GM12878 (cell line): Measurements from ENCODE around the gene FAM184B. TPM values are rescaled to one million over a fixed set of nuclear protein-coding genes. Genes with fewer than 3 reads are reported as not detected.
A peak's percentile ranks its signal among the peaks of the same experiment; 100 is the strongest.

Source experiments
- BACH1 ChIP-seq: fragments of 450-650 bp; IDR thresholded peaks from 2 replicates; pipeline ENCODE4 v1.6.1; 2017; ENCODE audit warnings: mild to moderate bottlenecking, borderline replicate concordance
- BCL11A ChIP-seq: IDR thresholded peaks from 2 replicates; pipeline ENCODE4 v1.6.1; 2011; ENCODE audit warnings: low read depth, low read length
- BHLHE40 ChIP-seq, 2 experiments: fragments of 450-650 bp in 1 of 2; IDR thresholded peaks; 2 replicates each; pipeline ENCODE4 v1.6.1; 2011 to 2017; ENCODE audit warnings: low read depth in 2 of 2, borderline replicate concordance in 1 of 2, improper control_type of control experiment in 1 of 2, low read length in 1 of 2, mild to moderate bottlenecking in 1 of 2
- E2F4 ChIP-seq: IDR thresholded peaks from 2 replicates; pipeline ENCODE4 v1.6.1; 2012; ENCODE audit warnings: low read depth, low read length, improper control_type of control experiment
- EED ChIP-seq: sonication (generic); IDR thresholded peaks from 2 replicates; pipeline ENCODE4 v1.6.1; 2016; ENCODE audit warnings: antibody characterized with exemption, low read depth
- ETV6 ChIP-seq, 2 experiments: fragments of 450-650 bp in 1 of 2; IDR thresholded peaks in 1 of 2; conservative IDR thresholded peaks in 1 of 2; 2 replicates each; pipeline ENCODE4 v1.6.1; 2014; ENCODE audit warnings: antibody characterized with exemption in 1 of 2, borderline replicate concordance in 1 of 2, low read depth in 1 of 2, mild to moderate bottlenecking in 1 of 2, moderate library complexity in 1 of 2
- HDAC6 ChIP-seq: fragments of 200-600 bp; sonication (generic); IDR thresholded peaks from one replicate; pipeline ENCODE4 v1.8.0; 2017; ENCODE audit warnings: antibody characterized with exemption; ENCODE audit not compliant: unreplicated experiment
- IRF3 ChIP-seq: fragments of 450-650 bp; IDR thresholded peaks from 2 replicates; pipeline ENCODE4 v1.6.1; 2014; ENCODE audit warnings: mild to moderate bottlenecking
- IRF4 ChIP-seq: IDR thresholded peaks from 2 replicates; pipeline ENCODE4 v1.6.1; 2011; ENCODE audit warnings: low read depth, low read length
- JUNB ChIP-seq: IDR thresholded peaks from 2 replicates; pipeline ENCODE4 v1.6.1; 2016; ENCODE audit warnings: antibody characterized with exemption, mild to moderate bottlenecking
- MEF2B ChIP-seq: fragments of 450-650 bp; IDR thresholded peaks from 2 replicates; pipeline ENCODE4 v1.6.1; 2018; ENCODE audit warnings: mild to moderate bottlenecking, moderate library complexity; ENCODE audit not compliant: partially characterized antibody, poor library complexity, severe bottlenecking
- MYC ChIP-seq: IDR thresholded peaks from 2 replicates; pipeline ENCODE4 v1.6.1; 2011; ENCODE audit warnings: mild to moderate bottlenecking, low read length, moderate library complexity, inconsistent platforms; ENCODE audit not compliant: insufficient read depth, insufficient replicate concordance, insufficient read length, severe bottlenecking
- NFXL1 ChIP-seq: fragments of 450-650 bp; IDR thresholded peaks from 2 replicates; pipeline ENCODE4 v1.6.1; 2017; ENCODE audit warnings: antibody characterized with exemption, mild to moderate bottlenecking, borderline replicate concordance
- NKRF ChIP-seq: fragments of 450-650 bp; conservative IDR thresholded peaks from 2 replicates; pipeline ENCODE4 v1.6.1; 2017; ENCODE audit warnings: mild to moderate bottlenecking, moderate library complexity
- PML ChIP-seq: IDR thresholded peaks from 2 replicates; pipeline ENCODE4 v1.6.1; 2012; ENCODE audit warnings: low read length, inconsistent platforms
- POLR2A ChIP-seq: IDR thresholded peaks from 2 replicates; pipeline ENCODE4 v1.6.1; 2011; ENCODE audit warnings: low read depth, mild to moderate bottlenecking, low read length
- POU2F2 ChIP-seq: IDR thresholded peaks from 3 replicates; pipeline ENCODE4 v1.6.1; 2011; ENCODE audit warnings: low read depth, mild to moderate bottlenecking, low read length, borderline replicate concordance
- SMAD5 ChIP-seq: IDR thresholded peaks from 2 replicates; pipeline ENCODE4 v1.6.1; 2016; ENCODE audit warnings: antibody characterized with exemption, low read depth
- SPI1 ChIP-seq: IDR thresholded peaks from 2 replicates; pipeline ENCODE4 v1.6.1; 2011; ENCODE audit warnings: low read depth, mild to moderate bottlenecking, low read length, moderate library complexity, borderline replicate concordance; ENCODE audit not compliant: insufficient read depth
- TBL1XR1 ChIP-seq: IDR thresholded peaks from 2 replicates; pipeline ENCODE4 v1.6.1; 2012; ENCODE audit warnings: low read depth, low read length, improper control_type of control experiment
- ZNF592 ChIP-seq: fragments of 450-650 bp; IDR thresholded peaks from 2 replicates; pipeline ENCODE4 v1.6.1; 2017; ENCODE audit warnings: mild to moderate bottlenecking, moderate library complexity
- polyA plus RNA-seq, 11 experiments: library from polyadenylated mRNA; depleted of rRNA in 4 of 11; unstranded in 6 of 11; stranded (reverse) in 5 of 11; fragments of >200 nt; fragmentation: Nextera tagmentation in 4 of 11; fragmentation: Illumina TruSeq in 1 of 11; extraction: Ambion mirVana in 4 of 11; extraction: Trizol in 1 of 11; gene quantifications; 1 replicate in 1 of 11; 2 replicates in 10 of 11; pipeline versions ENCODE4 v1.2.1 to v1.2.3, GENCODE V29; 2011 to 2016; ENCODE audit warnings: inconsistent platforms in 2 of 11, missing spikeins in 2 of 11, low read depth in 1 of 11
- total RNA-seq, 4 experiments: library from RNA; depleted of rRNA in 3 of 4; stranded (reverse); fragments of >200 nt in 3 of 4; fragmentation: Illumina TruSeq in 1 of 4; extraction: Trizol in 1 of 4; gene quantifications; 2 replicates each; pipeline versions ENCODE4 v1.2.1 to v1.2.3, GENCODE V29; 2013 to 2021

FAM184B gene
- total and polyA plus RNA-seq, 10 of the 15 experiments (the other 5 are each of a cell fraction or from before 2014, with no cell fraction given) = under 0.01 TPM; not detected in 9

DNA sequence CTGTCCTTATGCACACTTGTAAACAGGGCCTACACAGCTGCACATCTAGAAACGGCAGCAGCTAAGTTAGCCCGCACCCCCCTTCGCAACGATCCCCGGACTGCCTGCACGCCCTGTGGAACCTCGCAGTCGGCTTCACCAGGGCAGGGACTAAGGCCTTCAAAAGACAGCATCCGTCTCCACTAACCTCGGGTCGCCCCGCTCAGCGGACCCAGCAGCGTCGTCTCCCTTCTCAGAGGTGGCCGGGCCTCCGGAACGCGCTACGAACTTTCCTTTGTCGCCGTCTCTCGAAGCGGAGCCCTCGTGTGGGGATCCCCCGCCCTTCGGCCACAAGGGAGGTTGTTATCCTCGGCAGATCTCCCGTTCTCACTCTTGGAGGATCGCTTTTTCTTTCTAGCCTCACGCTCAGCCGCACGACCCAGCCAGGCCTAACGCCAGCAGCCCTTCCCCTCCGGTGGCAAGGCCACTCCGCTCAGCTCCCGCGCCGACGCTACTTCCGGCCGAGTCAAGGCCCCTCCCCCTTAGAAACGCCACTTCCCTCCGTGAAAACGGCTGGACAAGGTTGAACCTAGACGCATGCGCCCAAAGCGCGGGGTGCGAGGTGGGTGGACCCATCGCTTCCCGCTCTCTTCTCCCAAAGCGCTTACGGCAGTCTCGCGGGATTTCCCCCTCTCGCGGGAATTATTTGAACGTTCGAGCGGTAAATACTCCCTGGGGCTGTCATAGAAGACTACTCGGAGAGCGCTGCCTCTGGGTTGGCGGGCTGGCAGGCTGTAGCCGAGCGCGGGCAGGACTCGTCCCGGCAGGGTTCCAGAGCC lies 29.0 kb upstream of the FAM184B start, which contains the start of the genes DCAF16 and NCAPG (continued):
- no peak for TF ChIP-seq IRF3
- no peak for TF ChIP-seq BCL11A
- TF ChIP-seq PML = peak; percentile 93
- TF ChIP-seq ETV6 (conservative IDR thresholded peaks at IDR 0.05 in 1 of 2, IDR thresholded peaks at IDR 0.05 in 1 of 2; ENCODE audit: borderline replicate concordance in 1 of 2, low read depth in 1 of 2) = no peak
- peak; percentile 83 for TF ChIP-seq SPI1
- peak; percentile 36; the same call in 2 of the 3 replicates for TF ChIP-seq POU2F2
- TF ChIP-seq MYC = no peak
- TF ChIP-seq MEF2B = peak; percentile 43
- peak; percentile 99 for TF ChIP-seq NKRF
- peak; percentile 34 for TF ChIP-seq HDAC6
- TF ChIP-seq EED = 0 out of 2 replicates have a peak, but pooled peaks have one; percentile 11
- peak; percentile 90; the same call in 1 of the 2 replicates for TF ChIP-seq SMAD5
- peak; percentile 41 to 48; a peak in 2 of 4 replicates for TF ChIP-seq BHLHE40 (IDR thresholded peaks at IDR 0.05; ENCODE audit: borderline replicate concordance in 1 of 2, low read depth in 2 of 2, low read length in 1 of 2)
- 0 out of 2 replicates have a peak, but pooled peaks have one; percentile 30 for TF ChIP-seq IRF4
- TF ChIP-seq BACH1 = peak; percentile 73; the same call in 1 of the 2 replicates
- peak; percentile 98 for TF ChIP-seq E2F4
- TF ChIP-seq ZNF592 = no peak
- peak; percentile 100 for TF ChIP-seq POLR2A
- TF ChIP-seq TBL1XR1 = no peak; the same call in 1 of the 2 replicates
- no peak for TF ChIP-seq NFXL1
- no peak for TF ChIP-seq JUNB
